CD4-positive, alpha-beta T cell (primary cell): Measurements from ENCODE around the gene EFCAB8. TPM values are rescaled to one million over a fixed set of nuclear protein-coding genes. Genes with fewer than 3 reads are reported as not detected.
"Not testable (repeated sequence)": the region's sequence is repeated elsewhere in the genome, so short reads cannot be mapped to it uniquely, and the experiment has no call there.

Source experiments
- ATAC-seq: fragments of 200-7000 bp; cut with Tn5 transposase; one replicate; pipeline ENCODE4 v1.10.0; 2022; ENCODE audit warnings: mild to moderate bottlenecking; ENCODE audit not compliant: poor library complexity
- CTCF ChIA-PET: fragments of 350-600 bp; sonication (Branson Sonifier 250); formaldehyde crosslinking; loops from one replicate; lab custom pipeline; 2021; ENCODE audit warnings: antibody characterized with exemption, inconsistent platforms; lab: Charles Lee
- POLR2A ChIA-PET: fragments of 350-600 bp; sonication (Branson Sonifier 250); formaldehyde crosslinking; loops from one replicate; lab custom pipeline; 2021; ENCODE audit warnings: antibody characterized with exemption, inconsistent platforms; lab: Charles Lee
- DNase-seq, 14 experiments: peaks; one replicate each; pipeline ENCODE4 v3.0.0-alpha.2; 2013 to 2020; ENCODE audit warnings: mixed read lengths in 2 of 14
- H3K27ac ChIP-seq, 2 donors: one replicate each; pipeline versions ENCODE4 v1.5.1 to v1.7.0; 2013; ENCODE audit warnings: low read length in 2 of 2, low read depth in 1 of 2, mild to moderate bottlenecking in 1 of 2
- H3K27me3 ChIP-seq, 2 experiments: 1 replicate in 1 of 2; 2 replicates in 1 of 2; pipeline versions ENCODE4 v1.6.1 to v1.7.0; 2013; ENCODE audit warnings: low read length in 2 of 2, control low read depth in 1 of 2, mild to moderate bottlenecking in 1 of 2, moderate library complexity in 1 of 2; ENCODE audit not compliant: insufficient read depth in 2 of 2, control insufficient read depth in 1 of 2
- H3K36me3 ChIP-seq: one replicate; pipeline ENCODE4 v1.6.1; 2013; ENCODE audit warnings: low read length, control low read depth; ENCODE audit not compliant: insufficient read depth
- H3K4me1 ChIP-seq: one replicate; pipeline ENCODE4 v1.6.1; 2013; ENCODE audit warnings: low read length, control low read depth; ENCODE audit not compliant: insufficient read depth
- H3K4me3 ChIP-seq: one replicate; pipeline ENCODE4 v1.5.1; 2013; ENCODE audit warnings: mild to moderate bottlenecking, low read length, moderate library complexity
- H3K9me3 ChIP-seq, 2 experiments: 1 replicate in 1 of 2; 2 replicates in 1 of 2; pipeline versions ENCODE4 v1.6.1 to v1.7.0; 2013; ENCODE audit warnings: low read length in 2 of 2, mild to moderate bottlenecking in 2 of 2, control low read depth in 1 of 2, moderate library complexity in 1 of 2; ENCODE audit not compliant: control insufficient read depth in 1 of 2, insufficient read depth in 1 of 2
- H3K27ac Mint-ChIP-seq: one replicate; pipeline ENCODE4 v1.8.0; 2020; ENCODE audit warnings: mixed read lengths
- H3K27me3 Mint-ChIP-seq: one replicate; pipeline ENCODE4 v1.8.0; 2021; ENCODE audit warnings: mixed read lengths
- H3K36me3 Mint-ChIP-seq: one replicate; pipeline ENCODE4 v1.8.0; 2021; ENCODE audit warnings: low read depth, mixed read lengths
- H3K4me1 Mint-ChIP-seq: one replicate; pipeline ENCODE4 v1.8.0; 2021; ENCODE audit warnings: low read depth, mixed read lengths
- H3K4me3 Mint-ChIP-seq: one replicate; pipeline ENCODE4 v1.8.0; 2020; ENCODE audit warnings: mild to moderate bottlenecking, mixed read lengths
- H3K9me3 Mint-ChIP-seq: one replicate; pipeline ENCODE4 v1.8.0; 2020; ENCODE audit warnings: mixed read lengths
- intact Hi-C, 2 experiments: fragments of 100-400 bp; cut with DNase I in 1 of 2; cut with micrococcal nuclease in 1 of 2; formaldehyde crosslinking; loops; one replicate each; pipeline versions ENCODE4 v1.15.1 to v1.9.0; 2023 to 2025; cut with DNase I, micrococcal nuclease
- total RNA-seq, 174 experiments: library from RNA in 2 of 174; stranded (reverse) in 2 of 174; gene quantifications; one replicate each; pipeline ENCODE4 v1.2.3 and lab custom pipeline; 2021 to 2026
- TF ChIP-seq, protein P1 (sequence below): fragments of 200-600 bp; IDR thresholded peaks from one replicate; pipeline ENCODE4 v1.8.0; 2022; ENCODE audit warnings: antibody characterized with exemption, mild to moderate bottlenecking

Gene EFCAB8
- total RNA-seq, 2 experiments from 2014 or later, result 0.81 to 2.5 TPM

DNA sequence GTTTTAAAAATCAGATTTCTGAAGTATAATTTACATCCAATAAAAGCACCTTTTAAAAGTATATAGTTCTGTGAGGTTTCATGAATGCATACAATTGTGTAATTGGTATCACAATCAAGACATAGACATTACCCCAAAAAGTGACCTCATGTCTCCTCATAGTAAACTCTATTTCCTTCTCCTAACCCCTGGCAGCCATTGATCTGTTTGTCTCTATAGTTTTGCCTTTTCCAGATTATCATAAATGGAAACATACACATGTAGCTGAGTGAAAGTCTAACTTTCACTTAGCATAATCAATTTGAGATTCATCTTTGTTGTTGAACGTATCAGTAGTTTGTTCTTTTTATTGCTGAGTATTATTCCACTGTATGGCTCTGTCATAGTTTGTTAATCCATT lies 87.9 kb downstream of the EFCAB8 start:
- Mint-ChIP-seq H3K9me3 (peaks cover 2% of the 10 kb centered on the region), H3K36me3 (peaks cover 5% of the 10 kb centered on the region), H3K27me3 (no peaks in the 10 kb centered on the region), H3K4me1 (peaks cover 50% of the 10 kb centered on the region), H3K4me3 (peak overlapping the region; percentile 31), H3K27ac (peak overlapping the region; percentile 88)
- TF ChIP-seq, protein P1, sequence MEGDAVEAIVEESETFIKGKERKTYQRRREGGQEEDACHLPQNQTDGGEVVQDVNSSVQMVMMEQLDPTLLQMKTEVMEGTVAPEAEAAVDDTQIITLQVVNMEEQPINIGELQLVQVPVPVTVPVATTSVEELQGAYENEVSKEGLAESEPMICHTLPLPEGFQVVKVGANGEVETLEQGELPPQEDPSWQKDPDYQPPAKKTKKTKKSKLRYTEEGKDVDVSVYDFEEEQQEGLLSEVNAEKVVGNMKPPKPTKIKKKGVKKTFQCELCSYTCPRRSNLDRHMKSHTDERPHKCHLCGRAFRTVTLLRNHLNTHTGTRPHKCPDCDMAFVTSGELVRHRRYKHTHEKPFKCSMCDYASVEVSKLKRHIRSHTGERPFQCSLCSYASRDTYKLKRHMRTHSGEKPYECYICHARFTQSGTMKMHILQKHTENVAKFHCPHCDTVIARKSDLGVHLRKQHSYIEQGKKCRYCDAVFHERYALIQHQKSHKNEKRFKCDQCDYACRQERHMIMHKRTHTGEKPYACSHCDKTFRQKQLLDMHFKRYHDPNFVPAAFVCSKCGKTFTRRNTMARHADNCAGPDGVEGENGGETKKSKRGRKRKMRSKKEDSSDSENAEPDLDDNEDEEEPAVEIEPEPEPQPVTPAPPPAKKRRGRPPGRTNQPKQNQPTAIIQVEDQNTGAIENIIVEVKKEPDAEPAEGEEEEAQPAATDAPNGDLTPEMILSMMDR, result no peak
- CTCF ChIA-PET, result interaction anchor here (1.2 to 1.7 kb wide), 4 partner anchors 8 to 47 kb away, joined by 4 to 7 read pairs (median 4); no protein-coding TSS in a partner anchor
- ATAC-seq (no peak), DNase-seq (no peak)
- no peak overlapping the region for H3K4me3 ChIP-seq
- no peaks in the 10 kb centered on the region for H3K27me3 ChIP-seq
- H3K4me1 ChIP-seq, result peaks cover 19% of the 10 kb centered on the region
- POLR2A ChIA-PET, result interaction anchor here (1.5 to 3.3 kb wide), 3 partner anchors 21 to 58 kb away, joined by 5 to 31 read pairs (median 31); partner anchors contain the start of gene SUN5
- H3K27ac ChIP-seq, result no peak overlapping the region
- H3K9me3 ChIP-seq, result no peaks in the 10 kb centered on the region
- H3K36me3 ChIP-seq, result no peaks in the 10 kb centered on the region
- intact Hi-C loops, result loop anchor here (1.0 to 10.0 kb wide), 4 partner anchors 44 to 48 kb away; no protein-coding TSS in a partner anchor

DNA sequence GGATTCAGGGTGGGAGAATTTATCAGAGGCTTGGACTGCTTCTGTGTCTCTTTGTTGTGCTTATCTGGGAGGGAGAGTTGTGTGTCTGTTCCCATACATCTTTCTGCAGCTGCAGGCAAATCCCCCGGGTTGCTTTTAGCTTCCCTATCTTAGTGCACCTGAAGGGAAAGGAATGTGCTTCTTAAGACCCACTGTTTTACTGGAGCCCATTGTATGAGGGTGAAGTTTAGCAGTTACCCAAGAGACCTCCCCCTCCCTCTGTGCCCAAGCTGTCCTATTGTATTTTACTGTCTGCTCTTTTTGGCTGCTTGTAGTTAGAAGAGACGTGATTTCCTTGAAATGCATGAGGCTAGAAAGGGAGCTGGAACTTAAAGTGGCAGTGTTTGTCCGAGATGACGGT lies 91.8 kb downstream of the EFCAB8 start:
- H3K27me3 Mint-ChIP-seq, H3K9me3 Mint-ChIP-seq, H3K9me3 ChIP-seq, H3K27me3 ChIP-seq, H3K36me3 ChIP-seq, H3K27ac ChIP-seq, ATAC-seq, DNase-seq, H3K4me3 ChIP-seq, intact Hi-C loops: not testable (repeated sequence)
- ChIA-PET POLR2A (interaction anchor here (0.9 to 4.3 kb wide), 4 partner anchors 10 to 22 kb away, joined by 4 to 20 read pairs (median 7); no protein-coding TSS in a partner anchor), CTCF (interaction anchor here (0.5 to 1.2 kb wide), 2 partner anchors 146 to 422 kb away, joined by 3 read pairs; no protein-coding TSS in a partner anchor)
- Mint-ChIP-seq H3K27ac (peak overlapping the region; percentile 78), H3K4me1 (peaks cover 57% of the 10 kb centered on the region), H3K36me3 (peaks cover 10% of the 10 kb centered on the region), H3K4me3 (peak overlapping the region; percentile 27)
- peaks cover 17% of the 10 kb centered on the region for H3K4me1 ChIP-seq

DNA sequence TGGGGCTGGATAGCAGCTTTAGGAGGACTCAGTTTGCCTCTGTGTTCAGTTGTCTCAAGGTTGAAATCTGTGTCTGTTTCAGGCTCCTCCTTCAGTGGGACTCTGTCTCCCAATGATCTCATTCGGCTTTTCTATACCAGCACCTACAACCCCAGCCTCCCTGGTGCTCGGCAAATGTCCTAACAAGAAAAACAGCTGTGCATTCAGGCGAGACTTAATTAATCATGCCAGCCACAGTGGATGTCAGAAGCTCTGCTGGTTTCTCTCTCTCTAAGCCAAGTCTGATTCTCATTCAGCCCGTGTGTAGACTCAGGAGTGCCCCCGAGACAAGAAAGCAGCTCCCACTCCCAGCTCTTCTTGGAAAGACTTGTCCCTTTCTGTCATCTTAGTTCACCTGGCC lies 98.7 kb downstream of the EFCAB8 start:
- intact Hi-C loops, result no loop called here
- Mint-ChIP-seq H3K27ac (no peak overlapping the region), H3K4me3 (no peak overlapping the region), H3K27me3 (no peaks in the 10 kb centered on the region), H3K36me3 (peaks cover 23% of the 10 kb centered on the region), H3K9me3 (peaks cover 7% of the 10 kb centered on the region), H3K4me1 (peaks cover 23% of the 10 kb centered on the region)
- ATAC-seq, result no peak
- H3K4me3 ChIP-seq, result no peak overlapping the region
- no peaks in the 10 kb centered on the region for H3K27me3 ChIP-seq
- TF ChIP-seq, protein P1, result no peak
- no peaks in the 10 kb centered on the region for H3K36me3 ChIP-seq
- H3K4me1 ChIP-seq, result peaks cover 17% of the 10 kb centered on the region
- no peak overlapping the region for H3K27ac ChIP-seq
- no peak for DNase-seq
- CTCF ChIA-PET, result no interaction called here
- POLR2A ChIA-PET, result interaction anchor here (0.7 to 2.5 kb wide), 3 partner anchors 10 to 16 kb away, joined by 3 to 8 read pairs (median 6); no protein-coding TSS in a partner anchor
- peaks cover 20 to 28% of the 10 kb centered on the region in 2 experiments for H3K9me3 ChIP-seq
